ENCODE measurements around the gene FOXA2.

- TF ChIP-seq CTCF (IDR thresholded peaks at IDR 0.05) (no peak), POLR2A (IDR thresholded peaks at IDR 0.05) (no peak), POLR2AphosphoS5 (IDR thresholded peaks at IDR 0.05) (no peak)
These were observed 16.2 kb downstream of the FOXA2 start for GRCh38 chr20:22567944-22568871.

Data from prostate gland (tissue), 2 donors.